ENCODE data around the gene SRSF4. TPM values are rescaled to one million over a fixed set of nuclear protein-coding genes. Genes with fewer than 3 reads are reported as not detected.
A peak's percentile ranks its signal among the peaks of the same experiment; 100 is the strongest.

SRSF4 gene
- total RNA-seq, 1 experiment from 2014 or later, result 69.0 TPM

DNA sequence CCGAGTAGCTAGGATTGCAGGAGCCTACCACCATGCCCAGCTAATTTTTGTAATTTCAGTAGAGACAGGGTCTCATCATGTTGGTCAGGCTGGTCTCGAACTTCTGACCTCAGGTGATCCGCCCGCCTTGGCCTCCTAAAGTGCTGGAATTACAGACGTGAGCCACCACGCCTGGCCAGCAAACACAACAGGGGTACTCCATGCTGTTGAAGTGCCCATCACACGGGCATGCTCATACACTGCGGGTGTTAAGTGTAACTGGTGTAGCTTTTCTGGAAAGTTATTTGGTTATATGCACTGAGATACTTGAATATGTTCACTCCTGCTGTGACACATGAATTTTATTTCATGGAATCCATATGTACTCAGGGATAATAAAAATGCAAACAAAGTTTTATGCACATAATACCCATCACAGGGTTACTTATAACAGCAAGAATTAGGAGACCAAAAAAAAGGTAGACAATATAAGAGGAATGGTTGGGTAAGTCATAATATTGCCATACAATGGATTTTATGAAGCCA lies 9.2 kb downstream of the SRSF4 start:
- Histone ChIP-seq H3K9me2 (ENCODE audit: insufficient read depth) (no peaks in the 10 kb centered on the region), H3K9me3 (ENCODE audit: control insufficient read depth in 1 of 2, insufficient read depth in 1 of 2, low read depth in 1 of 2, low read length in 2 of 2) (no peaks in the 10 kb centered on the region), H3K79me2 (ENCODE audit: insufficient read depth, low read length) (peaks cover 100% of the 10 kb centered on the region), H3K4me2 (ENCODE audit: low read length) (no peak overlapping the region), H3K9ac (ENCODE audit: low read length) (no peak overlapping the region), H3K27me3 (ENCODE audit: insufficient read depth, low read length) (no peaks in the 10 kb centered on the region), H3K27ac (ENCODE audit: low read depth, low read length) (no peak overlapping the region), H3K4me3 (replicated peaks in 1 of 2; ENCODE audit: low read depth in 1 of 2, low read length in 2 of 2) (no peak overlapping the region), H2AFZ (ENCODE audit: low read depth, low read length, poor library complexity, severe bottlenecking) (no peak overlapping the region), H3K4me1 (ENCODE audit: control insufficient read depth in 1 of 2, insufficient read depth in 2 of 2, low read length in 2 of 2) (no peaks in the 10 kb centered on the region), H4K20me1 (ENCODE audit: insufficient read depth) (peaks cover 46% of the 10 kb centered on the region; the same call in 1 of the 2 replicates), H3K36me3 (ENCODE audit: control insufficient read depth in 1 of 2, insufficient read depth in 2 of 2, low read length in 2 of 2) (peaks cover 2 to 19% of the 10 kb centered on the region in 2 experiments; a peak in 2 of 4 replicates)
- TF ChIP-seq FOSL1 (IDR thresholded peaks at IDR 0.05; ENCODE audit: low read depth) (no peak), SRF (IDR thresholded peaks at IDR 0.05; ENCODE audit: low read depth) (no peak), ATF3 (IDR thresholded peaks at IDR 0.05) (no peak), TCF7L2 (IDR thresholded peaks at IDR 0.05; ENCODE audit: borderline replicate concordance, extremely low read depth, insufficient read depth, insufficient read length) (no peak), JUND (IDR thresholded peaks at IDR 0.05) (no peak)
- ChIA-PET POLR2A (no interaction called here), RAD21 (ENCODE audit: low non-redundant PET in 1 of 2, low total read pairs in 2 of 2, uncharacterized antibody in 2 of 2, unreplicated experiment in 2 of 2) (no interaction called here), CTCF (no interaction called here)
- ATAC-seq (no peak), DNase-seq (ENCODE audit: low read depth, low spot score) (no peak)
- intact Hi-C loops (cut with micrococcal nuclease), result no loop called here
- BruUV-seq (replicated peaks), result no TSS peak

GRCh38 chr1:29171521-29171920 lies 10.2 kb downstream of the SRSF4 start:
- intact Hi-C loops (cut with micrococcal nuclease), result no loop called here
- CTCF ChIA-PET, result interaction anchor here (1.6 to 1.9 kb wide), 2 partner anchors 47 to 289 kb away, joined by 3 to 4 read pairs; no protein-coding TSS in a partner anchor
- no peak for TF ChIP-seq EZH2 (IDR thresholded peaks at IDR 0.05)
- no peak for TF ChIP-seq SIN3A (IDR thresholded peaks at IDR 0.05; ENCODE audit: low read depth)
- TF ChIP-seq SRF (IDR thresholded peaks at IDR 0.05; ENCODE audit: low read depth), result no peak
- TF ChIP-seq EZH2phosphoT487 (IDR thresholded peaks at IDR 0.05; ENCODE audit: borderline replicate concordance), result no peak
- TF ChIP-seq ZNF274 (IDR thresholded peaks at IDR 0.05; ENCODE audit: low read depth, low read length), result no peak
- TF ChIP-seq, protein P1, sequence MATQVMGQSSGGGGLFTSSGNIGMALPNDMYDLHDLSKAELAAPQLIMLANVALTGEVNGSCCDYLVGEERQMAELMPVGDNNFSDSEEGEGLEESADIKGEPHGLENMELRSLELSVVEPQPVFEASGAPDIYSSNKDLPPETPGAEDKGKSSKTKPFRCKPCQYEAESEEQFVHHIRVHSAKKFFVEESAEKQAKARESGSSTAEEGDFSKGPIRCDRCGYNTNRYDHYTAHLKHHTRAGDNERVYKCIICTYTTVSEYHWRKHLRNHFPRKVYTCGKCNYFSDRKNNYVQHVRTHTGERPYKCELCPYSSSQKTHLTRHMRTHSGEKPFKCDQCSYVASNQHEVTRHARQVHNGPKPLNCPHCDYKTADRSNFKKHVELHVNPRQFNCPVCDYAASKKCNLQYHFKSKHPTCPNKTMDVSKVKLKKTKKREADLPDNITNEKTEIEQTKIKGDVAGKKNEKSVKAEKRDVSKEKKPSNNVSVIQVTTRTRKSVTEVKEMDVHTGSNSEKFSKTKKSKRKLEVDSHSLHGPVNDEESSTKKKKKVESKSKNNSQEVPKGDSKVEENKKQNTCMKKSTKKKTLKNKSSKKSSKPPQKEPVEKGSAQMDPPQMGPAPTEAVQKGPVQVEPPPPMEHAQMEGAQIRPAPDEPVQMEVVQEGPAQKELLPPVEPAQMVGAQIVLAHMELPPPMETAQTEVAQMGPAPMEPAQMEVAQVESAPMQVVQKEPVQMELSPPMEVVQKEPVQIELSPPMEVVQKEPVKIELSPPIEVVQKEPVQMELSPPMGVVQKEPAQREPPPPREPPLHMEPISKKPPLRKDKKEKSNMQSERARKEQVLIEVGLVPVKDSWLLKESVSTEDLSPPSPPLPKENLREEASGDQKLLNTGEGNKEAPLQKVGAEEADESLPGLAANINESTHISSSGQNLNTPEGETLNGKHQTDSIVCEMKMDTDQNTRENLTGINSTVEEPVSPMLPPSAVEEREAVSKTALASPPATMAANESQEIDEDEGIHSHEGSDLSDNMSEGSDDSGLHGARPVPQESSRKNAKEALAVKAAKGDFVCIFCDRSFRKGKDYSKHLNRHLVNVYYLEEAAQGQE (IDR thresholded peaks at IDR 0.05; ENCODE audit: low read depth), result no peak
- no peak for TF ChIP-seq ZFX (IDR thresholded peaks at IDR 0.05)
- TF ChIP-seq SP1 (IDR thresholded peaks at IDR 0.05; ENCODE audit: low read depth), result no peak
- TF ChIP-seq, protein P2, sequence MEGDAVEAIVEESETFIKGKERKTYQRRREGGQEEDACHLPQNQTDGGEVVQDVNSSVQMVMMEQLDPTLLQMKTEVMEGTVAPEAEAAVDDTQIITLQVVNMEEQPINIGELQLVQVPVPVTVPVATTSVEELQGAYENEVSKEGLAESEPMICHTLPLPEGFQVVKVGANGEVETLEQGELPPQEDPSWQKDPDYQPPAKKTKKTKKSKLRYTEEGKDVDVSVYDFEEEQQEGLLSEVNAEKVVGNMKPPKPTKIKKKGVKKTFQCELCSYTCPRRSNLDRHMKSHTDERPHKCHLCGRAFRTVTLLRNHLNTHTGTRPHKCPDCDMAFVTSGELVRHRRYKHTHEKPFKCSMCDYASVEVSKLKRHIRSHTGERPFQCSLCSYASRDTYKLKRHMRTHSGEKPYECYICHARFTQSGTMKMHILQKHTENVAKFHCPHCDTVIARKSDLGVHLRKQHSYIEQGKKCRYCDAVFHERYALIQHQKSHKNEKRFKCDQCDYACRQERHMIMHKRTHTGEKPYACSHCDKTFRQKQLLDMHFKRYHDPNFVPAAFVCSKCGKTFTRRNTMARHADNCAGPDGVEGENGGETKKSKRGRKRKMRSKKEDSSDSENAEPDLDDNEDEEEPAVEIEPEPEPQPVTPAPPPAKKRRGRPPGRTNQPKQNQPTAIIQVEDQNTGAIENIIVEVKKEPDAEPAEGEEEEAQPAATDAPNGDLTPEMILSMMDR (IDR thresholded peaks at IDR 0.05 in 2 of 3, conservative IDR thresholded peaks at IDR 0.05 in 1 of 3; ENCODE audit: borderline replicate concordance in 1 of 3, insufficient read depth in 1 of 3, low read depth in 2 of 3, low read length in 2 of 3), result no peak
- TF ChIP-seq CEBPB (IDR thresholded peaks at IDR 0.05; ENCODE audit: low read depth), result no peak
- no peak for TF ChIP-seq YY1 (IDR thresholded peaks at IDR 0.05; ENCODE audit: extremely low read depth, insufficient replicate concordance, low read depth, low read length)
- no peak for TF ChIP-seq TCF7L2 (IDR thresholded peaks at IDR 0.05; ENCODE audit: borderline replicate concordance, extremely low read depth, insufficient read depth, insufficient read length)
- TF ChIP-seq FOSL1 (IDR thresholded peaks at IDR 0.05; ENCODE audit: low read depth), result no peak
- no peak for TF ChIP-seq JUND (IDR thresholded peaks at IDR 0.05)

More at GRCh38 chr1:29171521-29171920, 10.2 kb downstream of the SRSF4 start:
- no peak for ATAC-seq
- BruUV-seq (replicated peaks), result TSS peak; percentile 1
- peaks cover 39% of the 10 kb centered on the region; the same call in 1 of the 2 replicates for H4K20me1 ChIP-seq (ENCODE audit: insufficient read depth)
- H3K4me2 ChIP-seq (ENCODE audit: low read length), result no peak overlapping the region
- H3K36me3 ChIP-seq (ENCODE audit: control insufficient read depth in 1 of 2, insufficient read depth in 2 of 2, low read length in 2 of 2), result peaks cover 5 to 26% of the 10 kb centered on the region in 2 experiments
- DNase-seq (ENCODE audit: low read depth, low spot score), result no peak
- no peak overlapping the region for H3K9ac ChIP-seq (ENCODE audit: low read length)
- no peak overlapping the region for H3K27ac ChIP-seq (ENCODE audit: low read depth, low read length)
- no peak overlapping the region for H2AFZ ChIP-seq (ENCODE audit: low read depth, low read length, poor library complexity, severe bottlenecking)
- H3K4me3 ChIP-seq (replicated peaks in 1 of 2; ENCODE audit: low read depth in 1 of 2, low read length in 2 of 2), result no peak overlapping the region
- ChIA-PET POLR2A (interaction anchor here (1.4 kb wide), 1 partner anchor 10 kb away, joined by 4 read pairs; the partner anchor contains the start of gene SRSF4), RAD21 (ENCODE audit: low non-redundant PET in 1 of 2, low total read pairs in 2 of 2, uncharacterized antibody in 2 of 2, unreplicated experiment in 2 of 2) (no interaction called here)
- no peaks in the 10 kb centered on the region for H3K9me3 ChIP-seq (ENCODE audit: control insufficient read depth in 1 of 2, insufficient read depth in 1 of 2, low read depth in 1 of 2, low read length in 2 of 2)
- H3K79me2 ChIP-seq (ENCODE audit: insufficient read depth, low read length), result peaks cover 100% of the 10 kb centered on the region
- H3K4me1 ChIP-seq (ENCODE audit: control insufficient read depth in 1 of 2, insufficient read depth in 2 of 2, low read length in 2 of 2), result no peaks in the 10 kb centered on the region
- no peaks in the 10 kb centered on the region for H3K27me3 ChIP-seq (ENCODE audit: insufficient read depth, low read length)
- H3K9me2 ChIP-seq (ENCODE audit: insufficient read depth), result no peaks in the 10 kb centered on the region

All from HCT116 (cell line).